GM20000 (cell line): ENCODE results near the gene NHLH1.

ENCODE experiments used
- DNase-seq: peaks from one replicate; pipeline ENCODE4 v3.0.0; 2012; ENCODE audit warnings: low spot score
- CTCF ChIP-seq: IDR thresholded peaks from 2 replicates; pipeline ENCODE4 v1.5.1; 2012; ENCODE audit warnings: mild to moderate bottlenecking, control low read depth; ENCODE audit errors: extremely low read depth, missing control alignments

NHLH1 gene

DNA sequence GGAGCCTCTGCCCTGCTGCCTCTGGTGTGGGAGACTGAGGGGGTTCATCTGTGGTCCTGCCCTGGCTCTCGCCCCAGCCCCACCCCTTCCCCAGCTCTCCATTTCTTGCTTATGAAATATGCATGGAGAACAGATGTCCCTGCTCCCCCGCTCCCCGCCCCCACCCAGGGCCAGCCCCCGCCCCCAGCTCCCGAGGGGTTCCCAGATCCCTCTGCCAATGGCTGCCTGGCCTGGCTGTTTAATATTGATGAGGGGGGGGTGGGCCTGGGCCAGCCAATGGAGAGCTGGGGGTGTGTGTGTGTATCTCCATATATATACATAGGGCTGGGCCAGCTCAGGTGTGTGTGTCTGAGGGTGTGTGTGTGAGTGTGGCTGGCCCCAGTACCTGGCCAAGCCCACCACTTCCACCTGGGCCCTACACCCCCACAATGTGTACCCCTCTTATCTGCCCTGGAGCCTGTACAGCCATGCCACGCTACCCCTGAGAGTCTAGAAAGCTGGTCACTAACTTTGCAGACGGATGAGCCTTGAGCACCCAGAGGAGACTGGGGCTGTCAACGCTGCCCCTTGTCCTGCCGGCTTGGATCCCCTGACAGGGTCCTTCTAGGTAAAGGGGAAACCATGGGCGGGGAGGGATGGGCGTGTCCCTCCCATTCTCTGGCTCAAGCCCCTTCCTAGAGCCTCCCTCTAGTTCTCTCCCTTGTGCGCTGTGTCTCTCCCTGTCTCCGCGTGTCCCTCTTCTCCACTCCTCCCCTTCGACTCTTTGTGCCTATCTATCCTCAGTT is at the start of gene NHLH1:
Gene NHLH1 (plus strand): TSS at position 341 of the 785 bp plus-strand sequence. CDS start 3,661 bp downstream, outside the sequence.
- DNase-seq, result no peak
- no peak for TF ChIP-seq CTCF

- no peak for TF ChIP-seq CTCF
- DNase-seq, result no peak
Measured at GRCh38 chr1:160322831-160323230, 44.0 kb upstream of the NHLH1 start.

GRCh38 chr1:160325252-160325651 is 41.6 kb upstream of the NHLH1 start:
- no peak for DNase-seq
- TF ChIP-seq CTCF, result no peak

GRCh38 chr1:160326418-160326817 is 40.5 kb upstream of the NHLH1 start:
- no peak for DNase-seq
- no peak for TF ChIP-seq CTCF

DNA sequence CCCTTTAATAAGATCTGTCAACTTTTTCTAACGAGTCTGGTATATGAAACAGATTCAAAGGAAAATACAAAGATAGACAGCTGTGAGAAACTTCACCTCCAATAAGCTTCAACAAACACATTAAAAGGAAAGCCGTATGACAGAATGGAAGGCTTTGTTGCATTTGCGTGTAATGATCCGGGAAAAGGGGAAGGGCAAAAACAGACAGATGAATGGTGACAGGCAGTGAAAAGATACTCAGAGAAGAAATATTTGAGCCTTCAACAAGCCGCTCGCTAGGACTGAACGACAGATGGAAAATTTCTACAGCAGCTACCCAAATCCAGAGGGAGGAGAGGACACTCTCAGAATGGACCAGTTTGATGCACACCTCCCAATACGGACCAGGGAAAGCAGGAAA is 38.7 kb upstream of the NHLH1 start:
- DNase-seq, result no peak
- TF ChIP-seq CTCF, result no peak

DNA sequence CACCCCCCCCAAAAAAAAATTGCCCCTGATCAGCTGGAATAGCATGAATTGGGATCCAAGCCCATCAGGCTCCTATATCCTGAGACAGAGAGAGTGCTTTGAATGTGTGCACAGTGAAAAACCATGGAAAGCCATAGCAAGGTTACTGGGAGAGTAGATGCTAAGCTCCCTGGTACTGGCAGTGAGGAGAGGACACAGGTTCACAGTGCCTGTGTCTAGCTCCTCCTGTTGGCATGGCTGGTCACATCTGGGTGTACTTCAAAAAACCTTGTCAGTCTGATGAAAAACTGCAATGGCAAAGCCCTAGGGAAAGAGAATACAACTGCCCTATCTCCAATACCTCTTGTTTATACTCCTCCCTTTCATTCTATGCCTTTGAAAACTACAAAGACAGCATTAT is 36.8 kb upstream of the NHLH1 start:
- no peak for DNase-seq
- no peak for TF ChIP-seq CTCF

DNA sequence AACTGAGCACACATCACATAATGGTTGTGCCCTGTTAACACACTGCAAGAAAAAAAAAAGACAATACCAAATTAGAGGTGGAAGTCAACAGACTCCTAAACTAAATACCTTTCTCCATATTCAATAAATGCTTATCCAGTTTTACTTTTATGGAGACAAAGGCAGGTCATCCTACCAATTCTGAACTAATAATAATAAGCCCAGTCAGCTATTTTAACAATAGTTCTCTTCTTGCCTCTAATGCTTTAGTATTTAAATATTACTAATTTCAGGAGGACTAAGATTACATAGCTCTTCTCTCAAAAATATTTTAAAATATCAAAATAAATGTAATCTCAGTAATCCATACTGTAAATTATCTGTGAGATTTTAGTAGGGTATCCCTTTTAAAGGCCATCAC is 34.4 kb upstream of the NHLH1 start:
- TF ChIP-seq CTCF, result no peak
- no peak for DNase-seq
